Left ventricle myocardium inferior (tissue), 1 donor: Measurements from ENCODE around the gene IFNLR1. TPM values are rescaled to one million over a fixed set of nuclear protein-coding genes. Genes with fewer than 3 reads are reported as not detected.

Source experiments
- DNase-seq: peaks from one replicate; pipeline ENCODE4 v3.0.0-alpha.2; 2020
- H3K27ac ChIP-seq: fragments of 200-600 bp; replicated peaks from 2 replicates; pipeline ENCODE4 v1.8.0; 2021
- H3K27me3 ChIP-seq: fragments of 200-600 bp; 2 replicates; pipeline ENCODE4 v1.8.0; 2021; ENCODE audit warnings: low read depth
- H3K36me3 ChIP-seq: fragments of 200-600 bp; 2 replicates; pipeline ENCODE4 v1.8.0; 2021
- H3K4me1 ChIP-seq: fragments of 200-600 bp; 2 replicates; pipeline ENCODE4 v1.8.0; 2021
- H3K4me3 ChIP-seq: fragments of 200-600 bp; 2 replicates; pipeline ENCODE4 v1.8.0; 2021; ENCODE audit warnings: mild to moderate bottlenecking, moderate library complexity
- H3K9me3 ChIP-seq: fragments of 200-600 bp; replicated peaks from 2 replicates; pipeline ENCODE4 v1.8.0; 2021
- intact Hi-C: fragments of 100-400 bp; cut with micrococcal nuclease; formaldehyde crosslinking; loops from one replicate; pipeline ENCODE4 v1.11.0; 2022
- total RNA-seq: library from RNA; stranded (reverse); fragmentation: NEBNext Ultra II Directional; extraction: Animal tissue kit (Norgen Biotek cat#: 25700); gene quantifications from one replicate; pipeline ENCODE4 v1.2.1, GENCODE V29; 2021
- TF ChIP-seq, protein P1 (sequence below): fragments of 200-600 bp; IDR thresholded peaks from 2 replicates; pipeline ENCODE4 v1.8.0; 2021; ENCODE audit warnings: antibody characterized with exemption, mild to moderate bottlenecking, borderline replicate concordance
- donor health status: DM: no; HTN: yes; CAD: no; lungs with severe emphysema.

Gene IFNLR1
- total RNA-seq, 1 donor from 2014 or later = 2.0 TPM

- H3K27me3 ChIP-seq = peaks cover 76% of the 10 kb centered on the region
- no peaks in the 10 kb centered on the region for H3K36me3 ChIP-seq
- intact Hi-C loops = no loop called here
- no peak overlapping the region for H3K4me3 ChIP-seq
- DNase-seq = no peak
- TF ChIP-seq, protein P1, sequence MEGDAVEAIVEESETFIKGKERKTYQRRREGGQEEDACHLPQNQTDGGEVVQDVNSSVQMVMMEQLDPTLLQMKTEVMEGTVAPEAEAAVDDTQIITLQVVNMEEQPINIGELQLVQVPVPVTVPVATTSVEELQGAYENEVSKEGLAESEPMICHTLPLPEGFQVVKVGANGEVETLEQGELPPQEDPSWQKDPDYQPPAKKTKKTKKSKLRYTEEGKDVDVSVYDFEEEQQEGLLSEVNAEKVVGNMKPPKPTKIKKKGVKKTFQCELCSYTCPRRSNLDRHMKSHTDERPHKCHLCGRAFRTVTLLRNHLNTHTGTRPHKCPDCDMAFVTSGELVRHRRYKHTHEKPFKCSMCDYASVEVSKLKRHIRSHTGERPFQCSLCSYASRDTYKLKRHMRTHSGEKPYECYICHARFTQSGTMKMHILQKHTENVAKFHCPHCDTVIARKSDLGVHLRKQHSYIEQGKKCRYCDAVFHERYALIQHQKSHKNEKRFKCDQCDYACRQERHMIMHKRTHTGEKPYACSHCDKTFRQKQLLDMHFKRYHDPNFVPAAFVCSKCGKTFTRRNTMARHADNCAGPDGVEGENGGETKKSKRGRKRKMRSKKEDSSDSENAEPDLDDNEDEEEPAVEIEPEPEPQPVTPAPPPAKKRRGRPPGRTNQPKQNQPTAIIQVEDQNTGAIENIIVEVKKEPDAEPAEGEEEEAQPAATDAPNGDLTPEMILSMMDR = no peak
- no peak overlapping the region for H3K27ac ChIP-seq
- no peaks in the 10 kb centered on the region for H3K4me1 ChIP-seq
- H3K9me3 ChIP-seq = no peaks in the 10 kb centered on the region
These were observed 34.2 kb upstream of the IFNLR1 start for GRCh38 chr1:24221246-24221645.

- no peak overlapping the region for H3K27ac ChIP-seq
- intact Hi-C loops = no loop called here
- H3K9me3 ChIP-seq = no peaks in the 10 kb centered on the region
- H3K4me3 ChIP-seq = no peak overlapping the region
- no peak for DNase-seq
- H3K27me3 ChIP-seq = peaks cover 64% of the 10 kb centered on the region
- H3K4me1 ChIP-seq = no peaks in the 10 kb centered on the region
- TF ChIP-seq, protein P1 = no peak
- no peaks in the 10 kb centered on the region for H3K36me3 ChIP-seq
These were observed 29.4 kb upstream of the IFNLR1 start for GRCh38 chr1:24216276-24217074.

DNA sequence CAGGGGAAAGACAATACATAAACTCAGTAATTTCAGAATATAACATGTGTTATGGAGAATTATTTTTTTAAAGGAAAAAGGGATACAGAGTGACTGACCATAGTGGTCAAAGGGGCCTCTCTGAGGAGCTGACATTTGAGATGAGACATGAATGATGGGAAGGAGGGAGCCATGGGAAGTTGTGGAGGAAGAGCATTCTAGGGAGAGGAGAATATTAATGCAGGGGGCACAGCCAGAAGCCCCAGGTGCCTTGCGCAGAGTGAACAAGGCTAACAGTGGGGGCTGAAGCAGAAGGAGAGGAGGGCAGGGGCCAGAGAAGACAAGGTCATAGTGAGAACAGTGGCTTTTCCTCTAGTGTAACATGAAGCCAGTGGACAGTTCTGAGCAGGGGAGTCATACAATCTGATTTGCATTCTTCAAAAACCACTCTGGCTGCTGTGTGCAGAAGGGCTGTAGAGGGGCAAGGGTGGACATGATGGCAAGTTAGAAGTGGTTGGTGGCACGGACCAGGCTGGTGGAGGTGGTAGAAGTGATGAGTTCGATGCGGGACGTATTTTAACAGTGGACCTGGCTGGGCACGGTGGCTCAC lies 28.2 kb upstream of the IFNLR1 start:
- Histone ChIP-seq H3K4me3 (no peak overlapping the region), H3K27me3 (peaks cover 52% of the 10 kb centered on the region), H3K36me3 (no peaks in the 10 kb centered on the region), H3K4me1 (no peaks in the 10 kb centered on the region), H3K27ac (no peak overlapping the region), H3K9me3 (no peaks in the 10 kb centered on the region)
- intact Hi-C loops = no loop called here
- no peak for DNase-seq
- TF ChIP-seq, protein P1 = no peak

DNA sequence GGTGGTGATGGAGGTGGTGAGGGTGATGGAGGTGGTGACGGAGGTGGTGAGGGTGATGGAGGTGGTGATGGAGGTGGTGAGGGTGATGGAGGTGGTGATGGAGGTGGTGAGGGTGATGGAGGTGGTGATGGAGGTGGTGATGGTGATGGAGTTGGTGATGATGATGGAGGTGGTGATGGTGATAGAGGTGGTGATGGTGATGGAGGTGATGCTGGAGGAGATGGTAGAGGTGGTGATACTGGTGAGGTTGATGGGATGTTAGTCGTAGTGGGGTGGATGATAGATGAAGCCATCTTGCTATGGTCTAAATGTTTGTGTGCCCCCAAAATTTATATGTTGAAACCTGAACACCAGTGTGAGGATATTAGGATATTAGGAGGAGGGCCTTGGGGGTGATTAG lies 25.3 kb upstream of the IFNLR1 start:
- Histone ChIP-seq H3K4me3 (no peak overlapping the region), H3K4me1 (no peaks in the 10 kb centered on the region), H3K27me3 (peaks cover 26% of the 10 kb centered on the region), H3K27ac (no peak overlapping the region), H3K9me3 (no peaks in the 10 kb centered on the region), H3K36me3 (no peaks in the 10 kb centered on the region)
- TF ChIP-seq, protein P1 = no peak
- intact Hi-C loops = no loop called here
- no peak for DNase-seq

- Histone ChIP-seq H3K9me3 (no peaks in the 10 kb centered on the region), H3K27ac (no peak overlapping the region), H3K36me3 (no peaks in the 10 kb centered on the region), H3K27me3 (peaks cover 13% of the 10 kb centered on the region), H3K4me3 (no peak overlapping the region), H3K4me1 (no peaks in the 10 kb centered on the region)
- no peak for DNase-seq
- intact Hi-C loops = no loop called here
- TF ChIP-seq, protein P1 = no peak
These were observed 23.1 kb upstream of the IFNLR1 start for GRCh38 chr1:24210195-24210627.
